Hepatocyte (in vitro differentiated cells): ENCODE measurements around the gene ARFGAP1. TPM values are rescaled to one million over a fixed set of nuclear protein-coding genes. Genes with fewer than 3 reads are reported as not detected.

ENCODE experiments used
- DNase-seq: peaks from one replicate; pipeline ENCODE4 v3.0.0-alpha.2; 2016; ENCODE audit warnings: low spot score
- H2AFZ ChIP-seq: fragments of 200-600 bp; sonication (generic); 2 replicates; pipeline ENCODE4 v1.6.0; 2016; ENCODE audit warnings: antibody characterized with exemption, mild to moderate bottlenecking
- H3K27ac ChIP-seq: fragments of 200-600 bp; sonication (generic); 2 replicates; pipeline ENCODE4 v1.5.1; 2016; ENCODE audit warnings: mild to moderate bottlenecking
- H3K27me3 ChIP-seq: fragments of 200-600 bp; sonication (generic); 2 replicates; pipeline ENCODE4 v1.6.1; 2016
- H3K36me3 ChIP-seq: fragments of 200-600 bp; sonication (generic); replicated peaks from 2 replicates; pipeline ENCODE4 v1.5.1; 2016; ENCODE audit warnings: low read depth; ENCODE audit not compliant: insufficient read depth
- H3K4me1 ChIP-seq: fragments of 200-600 bp; sonication (generic); 2 replicates; pipeline ENCODE4 v1.5.1; 2016; ENCODE audit warnings: mild to moderate bottlenecking, moderate library complexity; ENCODE audit not compliant: insufficient read depth
- H3K4me2 ChIP-seq: fragments of 200-600 bp; sonication (generic); 2 replicates; pipeline ENCODE4 v1.6.0; 2016
- H3K4me3 ChIP-seq: fragments of 200-600 bp; sonication (generic); 2 replicates; pipeline ENCODE4 v1.5.1; 2016; ENCODE audit warnings: mild to moderate bottlenecking
- H3K79me2 ChIP-seq: fragments of 200-600 bp; sonication (generic); 2 replicates; pipeline ENCODE4 v1.6.0; 2017; ENCODE audit warnings: mild to moderate bottlenecking
- H3K9me2 ChIP-seq: fragments of 200-600 bp; sonication (generic); replicated peaks from 2 replicates; pipeline ENCODE4 v1.6.0; 2017; ENCODE audit warnings: mild to moderate bottlenecking; ENCODE audit not compliant: insufficient read depth
- H3K9me3 ChIP-seq: fragments of 200-600 bp; sonication (generic); 2 replicates; pipeline ENCODE4 v1.5.1; 2016; ENCODE audit warnings: low read depth, mild to moderate bottlenecking
- H4K20me1 ChIP-seq: fragments of 200-600 bp; sonication (generic); 2 replicates; pipeline ENCODE4 v1.6.0; 2016; ENCODE audit warnings: mild to moderate bottlenecking; ENCODE audit not compliant: insufficient read depth, poor library complexity, severe bottlenecking
- CTCF ChIP-seq: fragments of 200-600 bp; sonication (generic); IDR thresholded peaks from 2 replicates; pipeline ENCODE4 v1.5.1; 2016; ENCODE audit warnings: antibody characterized with exemption, mild to moderate bottlenecking; ENCODE audit not compliant: poor library complexity
- EZH2 ChIP-seq: fragments of 200-600 bp; sonication (generic); IDR thresholded peaks from 2 replicates; pipeline ENCODE4 v1.6.1; 2016; ENCODE audit warnings: antibody characterized with exemption, mild to moderate bottlenecking, borderline replicate concordance
- EZH2phosphoT487 ChIP-seq: fragments of 200-600 bp; sonication (generic); IDR thresholded peaks from one replicate; pipeline ENCODE4 v1.6.1; 2018; ENCODE audit warnings: antibody characterized with exemption, mild to moderate bottlenecking, low read depth, moderate library complexity; ENCODE audit not compliant: unreplicated experiment, severe bottlenecking
- WGBS: methylation state at CpG from one replicate; pipeline ENCODE4 v1.1.6; 2016; ENCODE audit warnings: low lambda C conversion rate; ENCODE audit errors: missing lambda C conversion rate; 5-methylcytosine and 5-hydroxymethylcytosine counted together
- polyA plus RNA-seq: library from polyadenylated mRNA; unstranded; fragments of >200 nt; fragmentation: Nextera tagmentation; extraction: Ambion mirVana; gene quantifications from 2 replicates; pipeline ENCODE4 v1.2.1, GENCODE V29; 2016
- total RNA-seq: library from RNA; depleted of rRNA; stranded (reverse); fragments of >200 nt; gene quantifications from 2 replicates; pipeline ENCODE4 v1.2.3, GENCODE V29; 2014

The ARFGAP1 gene
- total and polyA plus RNA-seq, 2 experiments from 2014 or later = 78.2 to 99.0 TPM

- no peaks in the 10 kb centered on the region for H3K27me3 ChIP-seq
- no peaks in the 10 kb centered on the region for H3K9me3 ChIP-seq
- no peak for DNase-seq
- no peaks in the 10 kb centered on the region for H3K9me2 ChIP-seq
- no peaks in the 10 kb centered on the region for H4K20me1 ChIP-seq
- H3K4me2 ChIP-seq = no peak overlapping the region
- no peak overlapping the region for H2AFZ ChIP-seq
- TF ChIP-seq CTCF (no peak), EZH2phosphoT487 (no peak), EZH2 (no peak)
- H3K36me3 ChIP-seq = no peaks in the 10 kb centered on the region
- H3K4me1 ChIP-seq = no peaks in the 10 kb centered on the region
- no peak overlapping the region for H3K4me3 ChIP-seq
- H3K27ac ChIP-seq = no peak overlapping the region
- no peaks in the 10 kb centered on the region for H3K79me2 ChIP-seq
- WGBS = 97% methylated on average over 6 of the region's 21 CpGs
These were observed 29.9 kb upstream of the ARFGAP1 start for GRCh38 chr20:63242736-63243135.

GRCh38 chr20:63243604-63244247 is 28.9 kb upstream of the ARFGAP1 start:
- Histone ChIP-seq H3K27ac (no peak overlapping the region), H4K20me1 (no peaks in the 10 kb centered on the region), H3K4me1 (no peaks in the 10 kb centered on the region), H2AFZ (no peak overlapping the region), H3K4me2 (no peak overlapping the region), H3K36me3 (no peaks in the 10 kb centered on the region), H3K79me2 (no peaks in the 10 kb centered on the region), H3K9me2 (no peaks in the 10 kb centered on the region), H3K27me3 (no peaks in the 10 kb centered on the region), H3K4me3 (no peak overlapping the region), H3K9me3 (no peaks in the 10 kb centered on the region)
- WGBS = 81% methylated on average over 25 of the region's 25 CpGs
- TF ChIP-seq EZH2 = no peak
- TF ChIP-seq CTCF = no peak
- no peak for TF ChIP-seq EZH2phosphoT487
- no peak for DNase-seq

- Histone ChIP-seq H3K79me2 (no peaks in the 10 kb centered on the region), H4K20me1 (no peaks in the 10 kb centered on the region), H3K4me3 (no peak overlapping the region), H3K4me1 (no peaks in the 10 kb centered on the region), H3K36me3 (no peaks in the 10 kb centered on the region), H3K9me2 (no peaks in the 10 kb centered on the region), H3K9me3 (no peaks in the 10 kb centered on the region), H2AFZ (no peak overlapping the region), H3K27ac (no peak overlapping the region), H3K4me2 (no peak overlapping the region), H3K27me3 (no peaks in the 10 kb centered on the region)
- TF ChIP-seq EZH2 (no peak), CTCF (no peak), EZH2phosphoT487 (no peak)
- no peak for DNase-seq
- WGBS = 85% methylated on average over 10 of the region's 10 CpGs
These were observed 28.1 kb upstream of the ARFGAP1 start for GRCh38 chr20:63244468-63244867.
